ENCODE results near the gene HK2.

The HK2 gene

GRCh38 chr2:74884118-74884762, 50.3 kb downstream of the HK2 start:
- TF ChIP-seq CTCF (IDR thresholded peaks at IDR 0.05; ENCODE audit: low read length, missing control alignments): no peak
- H3K4me3 ChIP-seq (replicated peaks; ENCODE audit: low read depth, low read length): no peak overlapping the region
- no peak for DNase-seq (ENCODE audit: low read depth)

- DNase-seq (ENCODE audit: low read depth): no peak
- H3K4me3 ChIP-seq (replicated peaks; ENCODE audit: low read depth, low read length): no peak overlapping the region
- TF ChIP-seq CTCF (IDR thresholded peaks at IDR 0.05; ENCODE audit: low read length, missing control alignments): no peak
These were observed 50.9 kb downstream of the HK2 start for GRCh38 chr2:74884866-74885265.

- no peak overlapping the region for H3K4me3 ChIP-seq (replicated peaks; ENCODE audit: low read depth, low read length)
- no peak for DNase-seq (ENCODE audit: low read depth)
- no peak for TF ChIP-seq CTCF (IDR thresholded peaks at IDR 0.05; ENCODE audit: low read length, missing control alignments)
These were observed 52.3 kb downstream of the HK2 start for GRCh38 chr2:74886251-74886650.

DNA sequence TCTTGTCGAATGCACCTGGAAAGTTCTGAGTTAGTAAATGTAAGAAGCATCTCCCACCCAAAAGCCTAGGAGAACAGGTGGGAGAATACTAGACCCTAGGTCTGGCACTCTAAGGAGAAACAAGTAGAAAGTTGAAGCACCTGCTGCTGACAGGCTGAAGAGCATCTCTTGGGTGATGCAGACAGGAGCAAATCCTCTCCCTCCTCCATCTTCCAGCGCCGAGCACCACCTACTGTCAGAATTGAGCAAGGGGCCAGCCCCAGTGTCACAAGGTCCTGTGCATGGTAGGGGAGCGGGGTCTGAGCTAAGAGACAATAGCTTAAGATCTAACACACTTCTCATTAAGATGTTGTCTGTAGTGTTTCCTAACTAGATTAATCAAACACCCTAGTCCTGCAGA, 52.9 kb downstream of the HK2 start:
- no peak overlapping the region for H3K4me3 ChIP-seq (replicated peaks; ENCODE audit: low read depth, low read length)
- no peak for DNase-seq (ENCODE audit: low read depth)
- TF ChIP-seq CTCF (IDR thresholded peaks at IDR 0.05; ENCODE audit: low read length, missing control alignments): peak; percentile 3

GRCh38 chr2:74887445-74887951, 53.6 kb downstream of the HK2 start:
- H3K4me3 ChIP-seq (replicated peaks; ENCODE audit: low read depth, low read length): no peak overlapping the region
- DNase-seq (ENCODE audit: low read depth): peak; percentile 59
- no peak for TF ChIP-seq CTCF (IDR thresholded peaks at IDR 0.05; ENCODE audit: low read length, missing control alignments)

GRCh38 chr2:74887960-74888700, 54.2 kb downstream of the HK2 start:
- DNase-seq (ENCODE audit: low read depth): no peak
- H3K4me3 ChIP-seq (replicated peaks; ENCODE audit: low read depth, low read length): no peak overlapping the region
- TF ChIP-seq CTCF (IDR thresholded peaks at IDR 0.05; ENCODE audit: low read length, missing control alignments): no peak
